Thymus (tissue), 11 donors: ENCODE results near the gene MBNL1. TPM values are rescaled to one million over a fixed set of nuclear protein-coding genes. Genes with fewer than 3 reads are reported as not detected.
"Not testable (repeated sequence)": the region's sequence is repeated elsewhere in the genome, so short reads cannot be mapped to it uniquely, and the experiment has no call there.

Source experiments
- DNase-seq, 9 donors: peaks; one replicate each; pipeline ENCODE4 v3.0.0-alpha.2; 2013; ENCODE audit warnings: low spot score in 9 of 9, low read depth in 6 of 9, missing footprints in 1 of 9
- H3K27ac ChIP-seq, 2 donors: one replicate each; pipeline ENCODE4 v1.5.1; 2013; ENCODE audit warnings: control low read depth in 1 of 2, low read depth in 1 of 2, low read length in 1 of 2, mild to moderate bottlenecking in 1 of 2, moderate library complexity in 1 of 2
- H3K27me3 ChIP-seq, 2 donors: one replicate each; pipeline ENCODE4 v1.5.1; 2013; ENCODE audit warnings: low read length in 1 of 2; ENCODE audit not compliant: control insufficient read depth in 2 of 2, insufficient read depth in 1 of 2
- H3K36me3 ChIP-seq, 2 donors: one replicate each; pipeline ENCODE4 v1.5.1; 2013; ENCODE audit warnings: low read length in 1 of 2, mild to moderate bottlenecking in 1 of 2, moderate library complexity in 1 of 2; ENCODE audit not compliant: control insufficient read depth in 2 of 2, insufficient read depth in 2 of 2
- H3K4me1 ChIP-seq, 2 donors: one replicate each; pipeline ENCODE4 v1.5.1; 2013; ENCODE audit warnings: low read length in 2 of 2; ENCODE audit not compliant: control insufficient read depth in 2 of 2, insufficient read depth in 2 of 2
- H3K4me3 ChIP-seq, 2 donors: one replicate each; pipeline ENCODE4 v1.5.1; 2013; ENCODE audit warnings: low read length in 2 of 2, control low read depth in 1 of 2, mild to moderate bottlenecking in 1 of 2
- H3K9me3 ChIP-seq, 2 donors: one replicate each; pipeline ENCODE4 v1.5.1; 2013; ENCODE audit warnings: low read length in 1 of 2, mild to moderate bottlenecking in 1 of 2; ENCODE audit not compliant: control insufficient read depth in 2 of 2, insufficient read depth in 1 of 2
- WGBS: extraction: QIAGEN DNeasy Blood & Tissue Kit; methylation state at CpG from one replicate; pipeline ENCODE4 v1.1.7; 2013; 5-methylcytosine and 5-hydroxymethylcytosine counted together
- polyA plus RNA-seq: library from polyadenylated mRNA; stranded (reverse); fragments of 200-250 nt; gene quantifications from one replicate; pipeline ENCODE4 v1.2.3, GENCODE V29; 2013
- total RNA-seq: library from RNA; stranded (reverse); fragments of 120-200 nt; gene quantifications from one replicate; pipeline ENCODE4 v1.2.4, GENCODE V29; 2013
- donor health status: healthy.

The MBNL1 gene
- total and polyA plus RNA-seq, 2 donors = 89.0 to 178 TPM

DNA sequence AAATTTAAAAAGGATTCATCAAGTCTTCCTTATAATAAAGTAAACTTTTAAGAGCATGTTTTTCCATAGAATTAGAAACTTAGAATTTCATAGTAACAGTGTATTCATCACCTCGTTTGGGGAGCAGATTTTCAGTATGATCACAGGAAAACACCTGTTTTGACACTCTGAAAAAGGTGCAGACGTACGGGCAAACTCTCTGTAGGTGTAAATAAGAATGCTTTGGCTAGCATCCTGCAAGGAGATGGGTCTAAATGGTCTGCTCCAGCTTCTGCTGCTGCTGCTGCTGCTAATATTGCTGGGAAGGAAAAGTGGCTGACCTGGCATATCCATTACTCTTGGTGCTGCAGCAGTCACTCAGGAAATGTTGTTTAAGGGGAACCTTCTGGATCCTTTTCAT is 66.0 kb downstream of the MBNL1 start:
- peaks cover 4 to 55% of the 10 kb centered on the region in 2 donors for H3K36me3 ChIP-seq
- H3K4me1 ChIP-seq = no peaks in the 10 kb centered on the region
- no peak for DNase-seq
- no peak overlapping the region for H3K4me3 ChIP-seq
- no peaks in the 10 kb centered on the region for H3K27me3 ChIP-seq
- no peak overlapping the region for H3K27ac ChIP-seq
- H3K9me3 ChIP-seq = no peaks in the 10 kb centered on the region
- WGBS = 79% methylated on average over 3 of the region's 3 CpGs

DNA sequence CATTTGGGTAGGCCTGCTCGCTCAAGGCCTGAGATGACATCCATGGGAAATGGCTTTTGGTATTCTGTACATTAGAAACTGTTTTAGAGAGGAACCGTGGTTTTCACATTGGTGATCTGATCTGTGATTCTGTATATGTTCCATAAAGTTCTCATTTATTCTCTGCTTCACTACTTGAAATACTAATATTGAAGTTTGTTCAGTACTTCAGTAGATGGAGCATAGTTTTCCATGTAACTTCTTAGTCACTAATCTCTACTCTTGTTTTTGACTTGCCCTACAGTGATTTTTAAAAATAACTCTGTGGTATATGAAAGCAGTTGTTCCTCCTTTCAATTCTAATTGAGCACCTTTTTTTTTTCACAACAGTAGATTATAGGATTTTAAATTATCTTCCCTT is 66.5 kb downstream of the MBNL1 start:
- no peak overlapping the region for H3K4me3 ChIP-seq
- WGBS = 92% methylated on average over 2 of the region's 2 CpGs

DNA sequence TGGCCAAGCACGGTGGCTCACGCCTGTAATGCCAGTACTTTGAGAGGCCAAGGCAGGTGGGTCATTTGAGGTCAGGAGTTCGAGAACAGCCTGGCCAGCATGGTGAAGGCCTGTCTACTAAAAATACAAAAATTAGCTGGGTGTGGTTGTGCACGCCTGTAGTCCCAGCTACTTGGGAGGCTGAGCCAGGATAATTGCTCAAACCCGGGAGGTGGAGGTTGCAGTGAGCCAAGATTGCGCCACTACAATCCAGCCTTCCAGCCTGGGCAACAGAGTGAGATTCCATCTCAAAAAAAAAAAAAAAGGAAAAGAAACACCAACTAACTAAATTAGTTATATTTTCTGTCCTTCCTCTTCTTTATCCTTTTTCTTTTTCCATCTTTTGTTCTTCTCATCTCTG is 68.6 kb downstream of the MBNL1 start:
- not testable (repeated sequence) for DNase-seq, H3K27me3 ChIP-seq, H3K4me1 ChIP-seq, H3K4me3 ChIP-seq, H3K9me3 ChIP-seq, H3K27ac ChIP-seq
- H3K36me3 ChIP-seq = peaks cover 12 to 66% of the 10 kb centered on the region in 2 donors
- WGBS = 97% methylated on average over 6 of the region's 6 CpGs

More for the DNA sequence above, 66.5 kb downstream of the MBNL1 start:
- no peak for DNase-seq
- Histone ChIP-seq H3K36me3 (peaks cover 8 to 59% of the 10 kb centered on the region in 2 donors), H3K9me3 (no peaks in the 10 kb centered on the region), H3K4me1 (no peaks in the 10 kb centered on the region), H3K27me3 (no peaks in the 10 kb centered on the region), H3K27ac (no peak overlapping the region)

DNA sequence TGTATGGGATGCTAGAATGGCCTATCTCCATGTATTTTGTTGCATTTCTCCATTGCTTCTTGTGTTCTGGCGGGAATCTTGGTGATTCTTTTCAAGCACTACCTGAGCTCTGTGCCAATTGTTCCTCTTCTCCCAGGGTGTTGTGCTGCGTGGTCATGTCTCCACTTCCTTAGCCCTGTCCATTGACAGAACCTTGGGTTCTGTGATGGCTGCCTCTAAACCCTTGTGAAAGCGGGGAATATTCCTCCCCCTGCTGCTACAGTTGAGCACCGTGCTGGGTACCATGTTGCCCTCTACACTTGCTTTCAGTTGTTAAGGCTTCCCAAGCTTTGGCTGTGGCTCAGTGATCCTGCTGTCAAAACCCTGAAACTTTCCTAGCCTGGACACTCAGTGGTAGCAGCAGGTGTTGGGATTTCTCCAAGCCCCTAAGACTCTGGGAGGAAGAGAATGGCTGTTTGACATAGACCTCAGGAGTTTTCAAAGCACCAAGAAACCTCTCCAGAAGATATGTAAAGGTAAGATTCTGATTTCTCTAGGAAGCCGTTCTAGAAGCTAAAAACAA is 69.5 kb downstream of the MBNL1 start:
- H3K9me3 ChIP-seq = no peaks in the 10 kb centered on the region
- no peak for DNase-seq
- WGBS = 97% methylated on average over 5 of the region's 5 CpGs
- no peaks in the 10 kb centered on the region for H3K4me1 ChIP-seq
- H3K4me3 ChIP-seq = no peak overlapping the region
- H3K27me3 ChIP-seq = no peaks in the 10 kb centered on the region
- no peak overlapping the region for H3K27ac ChIP-seq
- peaks cover 14 to 61% of the 10 kb centered on the region in 2 donors for H3K36me3 ChIP-seq

DNA sequence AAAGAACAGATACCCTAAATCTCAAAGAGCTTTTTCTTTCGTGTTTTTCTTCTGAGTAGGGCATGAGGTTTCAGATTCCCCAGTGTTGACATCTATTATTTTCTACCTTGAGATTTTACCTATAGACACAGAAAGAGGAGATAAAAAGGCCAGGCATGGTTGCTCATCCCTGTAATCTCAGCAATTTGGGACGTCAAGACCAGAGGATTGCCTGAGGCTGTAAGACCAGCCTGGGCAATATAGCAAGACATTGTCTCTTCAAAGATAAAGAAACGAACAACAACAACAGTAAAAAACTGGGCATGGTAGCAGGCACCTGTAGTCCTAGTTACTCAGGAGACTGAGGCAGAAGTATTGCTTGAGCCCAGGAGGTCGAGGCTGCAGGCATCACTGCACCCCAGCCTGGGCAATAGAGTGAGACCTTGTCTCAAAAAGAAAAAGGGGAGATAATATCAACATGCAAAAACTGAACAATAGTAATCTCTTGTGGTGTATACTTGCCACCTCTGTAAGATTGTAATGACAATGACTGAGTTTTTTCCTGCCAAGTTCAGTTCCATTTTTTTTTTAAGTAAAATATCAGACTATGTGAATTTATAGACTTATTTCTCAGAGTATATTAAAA is 71.3 kb downstream of the MBNL1 start:
- H3K4me1 ChIP-seq = no peaks in the 10 kb centered on the region
- no peaks in the 10 kb centered on the region for H3K9me3 ChIP-seq
- H3K27ac ChIP-seq = no peak overlapping the region
- WGBS = 96% methylated on average over 4 of the region's 4 CpGs
- DNase-seq = no peak
- H3K4me3 ChIP-seq = no peak overlapping the region
- H3K36me3 ChIP-seq = peaks cover 17 to 67% of the 10 kb centered on the region in 2 donors
- no peaks in the 10 kb centered on the region for H3K27me3 ChIP-seq

DNA sequence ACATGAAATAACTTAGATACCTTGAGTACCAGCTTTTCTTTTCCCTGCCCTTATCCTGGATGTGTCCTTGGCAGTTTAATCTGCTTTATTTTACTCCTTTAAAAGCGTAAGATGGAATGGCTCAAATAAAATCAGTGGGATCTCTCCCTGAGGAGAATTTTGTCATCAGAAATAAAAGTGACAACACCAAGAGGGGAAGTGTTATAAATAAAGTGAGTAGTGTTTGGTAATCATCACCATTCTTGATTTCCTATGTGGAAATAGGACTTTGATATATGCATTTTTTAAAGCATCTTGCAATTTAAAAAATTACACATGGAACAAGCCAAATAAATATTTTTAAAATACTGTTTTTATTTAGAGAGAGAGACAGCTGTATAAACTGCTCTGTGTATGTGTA is 76.5 kb downstream of the MBNL1 start:
- Histone ChIP-seq H3K4me3 (no peak overlapping the region), H3K36me3 (peaks cover 9 to 44% of the 10 kb centered on the region in 2 donors), H3K27ac (no peak overlapping the region), H3K4me1 (no peaks in the 10 kb centered on the region), H3K27me3 (no peaks in the 10 kb centered on the region), H3K9me3 (no peaks in the 10 kb centered on the region)
- WGBS = 99% methylated on average over 1 of the region's 1 CpG
- DNase-seq = no peak

DNA sequence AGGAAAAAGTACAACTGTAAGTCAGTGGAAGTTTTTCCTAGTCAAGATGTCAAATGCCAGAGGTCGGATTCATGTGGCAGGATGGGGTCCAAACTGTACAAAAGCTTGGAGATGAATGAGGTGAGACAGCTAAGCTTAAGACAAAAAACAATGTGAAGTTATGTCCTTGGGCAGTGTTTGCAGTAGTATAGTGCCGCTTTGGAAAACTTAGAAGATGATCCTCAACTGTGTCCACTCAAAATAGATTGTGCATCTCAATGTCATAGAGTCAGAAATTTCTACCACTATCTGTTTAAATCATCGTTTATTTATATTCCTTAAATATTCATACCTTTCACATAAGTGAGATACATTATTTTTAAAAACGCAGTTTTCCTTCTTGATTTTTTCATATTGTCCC is 77.3 kb downstream of the MBNL1 start:
- H3K4me1 ChIP-seq = no peaks in the 10 kb centered on the region
- 99% methylated on average over 4 of the region's 4 CpGs for WGBS
- H3K27me3 ChIP-seq = no peaks in the 10 kb centered on the region
- H3K9me3 ChIP-seq = no peaks in the 10 kb centered on the region
- H3K4me3 ChIP-seq = no peak overlapping the region
- no peak overlapping the region for H3K27ac ChIP-seq
- no peak for DNase-seq
- H3K36me3 ChIP-seq = peaks cover 5 to 37% of the 10 kb centered on the region in 2 donors

DNA sequence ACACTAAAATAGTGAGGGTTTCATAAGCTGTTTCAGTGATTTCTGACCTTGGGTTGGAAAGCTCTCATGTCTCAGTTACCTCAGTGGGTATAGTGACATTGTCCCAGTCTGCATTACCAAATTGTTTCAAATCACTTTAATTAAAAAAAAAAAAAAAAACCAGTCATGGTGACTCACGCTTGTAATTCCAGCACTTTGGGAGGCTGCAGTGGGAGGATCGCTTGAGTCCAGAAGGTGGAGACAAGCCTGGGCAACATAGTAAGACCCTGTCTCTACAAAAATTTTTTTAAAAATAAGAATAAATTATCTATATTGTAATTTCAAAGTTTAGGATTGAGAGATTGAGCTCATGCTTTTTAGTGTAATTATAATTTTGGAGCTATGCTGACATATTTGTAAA is 78.0 kb downstream of the MBNL1 start:
- H3K4me3 ChIP-seq = no peak overlapping the region
- 98% methylated on average over 2 of the region's 2 CpGs for WGBS
- H3K4me1 ChIP-seq = no peaks in the 10 kb centered on the region

DNA sequence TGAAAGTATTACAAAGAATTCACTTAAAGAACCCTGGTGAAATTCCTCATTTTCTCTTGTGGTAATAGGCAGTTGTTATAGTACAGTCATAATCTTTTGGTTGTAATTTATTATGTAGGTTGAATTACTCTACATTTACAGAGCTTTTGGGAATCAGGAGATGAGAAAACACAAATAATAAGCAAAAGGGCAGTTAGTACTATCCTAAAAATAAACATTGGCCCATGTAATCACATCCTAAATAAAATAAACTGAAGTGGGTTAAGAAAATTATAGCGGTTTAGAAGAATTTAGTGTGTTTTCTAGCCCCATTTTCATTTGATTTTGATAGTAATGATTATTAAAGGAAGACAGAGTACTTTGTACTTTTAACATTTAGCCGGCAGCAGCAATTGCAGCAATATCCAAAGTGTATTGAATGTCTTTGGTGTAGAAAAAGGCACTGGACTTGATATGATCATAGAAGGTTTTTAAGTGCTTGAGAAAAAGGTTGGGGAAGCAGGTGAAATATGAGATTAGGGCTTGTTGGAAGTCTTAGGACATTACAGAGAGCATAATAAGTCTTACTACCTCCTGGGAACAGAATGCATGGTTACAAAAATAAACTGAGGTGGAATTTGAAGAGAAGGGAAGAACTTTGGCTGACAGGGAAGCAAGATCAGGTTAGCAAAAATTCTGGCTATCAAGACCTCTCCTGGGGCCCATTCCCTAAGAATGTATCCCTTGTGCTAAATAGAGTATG is 79.9 kb downstream of the MBNL1 start:
- H3K9me3 ChIP-seq = no peaks in the 10 kb centered on the region
- no peak for DNase-seq
- H3K4me3 ChIP-seq = no peak overlapping the region
- H3K27me3 ChIP-seq = no peaks in the 10 kb centered on the region
- H3K27ac ChIP-seq = no peak overlapping the region
- H3K36me3 ChIP-seq = peaks cover 0 to 25% of the 10 kb centered on the region in 2 donors
- WGBS = 98% methylated on average over 2 of the region's 2 CpGs
- no peaks in the 10 kb centered on the region for H3K4me1 ChIP-seq

More for the DNA sequence above, 78.0 kb downstream of the MBNL1 start:
- DNase-seq = no peak
- H3K9me3 ChIP-seq = no peaks in the 10 kb centered on the region
- no peak overlapping the region for H3K27ac ChIP-seq
- peaks cover 5 to 34% of the 10 kb centered on the region in 2 donors for H3K36me3 ChIP-seq
- H3K27me3 ChIP-seq = no peaks in the 10 kb centered on the region
